ENCODE measurements around the gene RPL38. TPM values are rescaled to one million over a fixed set of nuclear protein-coding genes. Genes with fewer than 3 reads are reported as not detected.

RPL38 gene
- total RNA-seq, 2 donors from 2014 or later, result 163 to 177 TPM

GRCh38 chr17:74239172-74239571, 35.7 kb downstream of the RPL38 start:
- Histone ChIP-seq H3K27me3 (replicated peaks; ENCODE audit: insufficient read depth) (no peaks in the 10 kb centered on the region), H3K4me1 (ENCODE audit: control insufficient read depth in 1 of 2, low read depth in 2 of 2) (peaks cover 0 to 3% of the 10 kb centered on the region in 2 donors), H3K27ac (no peak overlapping the region), H3K36me3 (no peaks in the 10 kb centered on the region), H3K4me3 (no peak overlapping the region), H3K9me3 (no peaks in the 10 kb centered on the region)
- DNase-seq (ENCODE audit: low spot score) (peak; percentile 17), ATAC-seq (ENCODE audit: insufficient number of reproducible peaks, low FRiP score, low read depth) (no peak)
- no peak for TF ChIP-seq CTCF (IDR thresholded peaks at IDR 0.05)

GRCh38 chr17:74240618-74241205, 37.2 kb downstream of the RPL38 start:
- Histone ChIP-seq H3K27ac (no peak overlapping the region), H3K9me3 (no peaks in the 10 kb centered on the region), H3K27me3 (replicated peaks; ENCODE audit: insufficient read depth) (no peaks in the 10 kb centered on the region), H3K36me3 (no peaks in the 10 kb centered on the region), H3K4me3 (no peak overlapping the region), H3K4me1 (ENCODE audit: control insufficient read depth in 1 of 2, low read depth in 2 of 2) (peaks cover 0 to 3% of the 10 kb centered on the region in 2 donors)
- DNase-seq (ENCODE audit: low spot score), result no peak
- TF ChIP-seq CTCF (IDR thresholded peaks at IDR 0.05), result no peak
- no peak for ATAC-seq (ENCODE audit: insufficient number of reproducible peaks, low FRiP score, low read depth)

- Histone ChIP-seq H3K36me3 (no peaks in the 10 kb centered on the region), H3K27me3 (replicated peaks; ENCODE audit: insufficient read depth) (no peaks in the 10 kb centered on the region), H3K9me3 (no peaks in the 10 kb centered on the region), H3K4me3 (no peak overlapping the region), H3K27ac (no peak overlapping the region), H3K4me1 (ENCODE audit: control insufficient read depth in 1 of 2, low read depth in 2 of 2) (peaks cover 0 to 3% of the 10 kb centered on the region in 2 donors)
- ATAC-seq (ENCODE audit: insufficient number of reproducible peaks, low FRiP score, low read depth) (no peak), DNase-seq (ENCODE audit: low spot score) (no peak)
- no peak for TF ChIP-seq CTCF (IDR thresholded peaks at IDR 0.05)
Measured at GRCh38 chr17:74241431-74241830, 38.0 kb downstream of the RPL38 start.

- no peak for TF ChIP-seq CTCF (IDR thresholded peaks at IDR 0.05)
- no peaks in the 10 kb centered on the region for H3K27me3 ChIP-seq (replicated peaks; ENCODE audit: insufficient read depth)
- H3K4me3 ChIP-seq, result no peak overlapping the region
- peaks cover 0 to 3% of the 10 kb centered on the region in 2 donors for H3K4me1 ChIP-seq (ENCODE audit: control insufficient read depth in 1 of 2, low read depth in 2 of 2)
- H3K9me3 ChIP-seq, result no peaks in the 10 kb centered on the region
- DNase-seq (ENCODE audit: low spot score) (no peak), ATAC-seq (ENCODE audit: insufficient number of reproducible peaks, low FRiP score, low read depth) (no peak)
- H3K36me3 ChIP-seq, result no peaks in the 10 kb centered on the region
- H3K27ac ChIP-seq, result no peak overlapping the region
Measured at GRCh38 chr17:74241847-74242246, 38.4 kb downstream of the RPL38 start.

- no peak for TF ChIP-seq CTCF (IDR thresholded peaks at IDR 0.05)
- peaks cover 0 to 3% of the 10 kb centered on the region in 2 donors for H3K4me1 ChIP-seq (ENCODE audit: control insufficient read depth in 1 of 2, low read depth in 2 of 2)
- H3K4me3 ChIP-seq, result no peak overlapping the region
- H3K27ac ChIP-seq, result no peak overlapping the region
- DNase-seq (ENCODE audit: low spot score) (no peak), ATAC-seq (ENCODE audit: insufficient number of reproducible peaks, low FRiP score, low read depth) (no peak)
- no peaks in the 10 kb centered on the region for H3K27me3 ChIP-seq (replicated peaks; ENCODE audit: insufficient read depth)
- H3K36me3 ChIP-seq, result no peaks in the 10 kb centered on the region
- no peaks in the 10 kb centered on the region for H3K9me3 ChIP-seq
Measured at GRCh38 chr17:74243013-74243755, 39.7 kb downstream of the RPL38 start.
